ENCODE measurements around the gene KIAA0319L.
"Not testable (repeated sequence)": the region's sequence is repeated elsewhere in the genome, so short reads cannot be mapped to it uniquely, and the experiment has no call there.

The KIAA0319L gene

DNA sequence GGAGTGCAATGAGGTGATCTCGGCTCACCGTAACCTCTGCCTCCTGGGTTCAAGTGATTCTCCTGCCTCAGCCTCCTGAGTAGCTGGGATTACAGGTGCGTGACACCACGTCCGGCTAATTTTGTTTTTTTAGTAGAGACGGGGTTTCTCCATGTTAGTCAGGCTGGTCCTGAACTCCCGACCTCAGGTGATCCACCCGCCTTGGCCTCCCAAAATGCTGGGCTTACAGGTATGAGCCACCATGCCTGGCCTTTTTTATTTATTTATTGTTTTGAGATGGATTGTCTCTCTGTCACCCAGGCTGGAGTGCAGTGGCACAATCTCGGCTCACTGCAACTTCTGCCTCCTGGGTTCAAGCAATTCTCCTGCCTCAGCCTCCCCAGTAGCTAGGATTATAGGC lies 24.4 kb upstream of the KIAA0319L start:
- DNase-seq (ENCODE audit: low read depth in 2 of 3, low spot score in 1 of 3), result not testable (repeated sequence)

- DNase-seq (ENCODE audit: low read depth in 2 of 3, low spot score in 1 of 3), result no peak
These were observed 23.8 kb upstream of the KIAA0319L start for GRCh38 chr1:35580949-35581388.

GRCh38 chr1:35577071-35577998 lies 20.1 kb upstream of the KIAA0319L start:
- peak in 2 of 3 donors; percentile 45 to 47 for DNase-seq (ENCODE audit: low read depth in 2 of 3, low spot score in 1 of 3)

- not testable (repeated sequence) for DNase-seq (ENCODE audit: low read depth in 2 of 3, low spot score in 1 of 3)
These were observed 19.5 kb upstream of the KIAA0319L start for GRCh38 chr1:35576766-35577070.

DNA sequence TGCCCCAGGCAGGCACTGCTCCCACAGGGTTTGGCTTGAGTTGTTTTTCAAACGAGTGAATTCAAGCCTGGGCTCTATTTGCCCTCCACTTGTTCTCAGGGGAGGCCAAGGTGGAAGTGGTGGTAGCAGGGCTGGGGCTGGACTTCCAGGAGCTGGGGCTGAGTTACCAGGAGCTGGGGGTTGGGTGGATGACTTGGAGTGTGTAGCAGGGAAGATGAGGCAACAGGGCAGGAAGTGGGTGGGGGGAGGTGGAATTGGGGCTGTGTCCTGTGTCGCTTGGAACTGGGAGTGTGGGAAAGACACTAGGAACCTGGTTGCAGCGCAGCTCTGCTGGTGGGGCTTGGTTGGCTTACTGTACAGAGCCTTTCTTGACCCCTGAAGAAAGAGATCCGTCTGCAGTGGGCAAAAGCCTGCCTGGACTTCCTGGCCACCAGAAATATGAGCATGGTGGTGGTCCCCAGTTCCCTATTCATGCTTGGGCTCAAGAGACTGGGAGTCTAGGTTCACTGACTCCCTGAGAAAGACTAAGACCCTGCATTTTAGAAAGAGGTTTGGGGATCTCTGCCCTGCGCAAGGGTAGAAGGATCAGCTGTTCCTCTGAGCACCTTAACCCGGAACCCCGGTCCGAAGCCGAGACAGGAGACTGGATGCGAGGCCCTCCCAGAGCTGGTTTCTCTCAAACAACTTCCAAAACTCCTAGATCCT lies 19.0 kb upstream of the KIAA0319L start:
- no peak for DNase-seq (ENCODE audit: low read depth in 2 of 3, low spot score in 1 of 3)

GRCh38 chr1:35575416-35575958 lies 18.3 kb upstream of the KIAA0319L start:
- no peak for DNase-seq (ENCODE audit: low read depth in 2 of 3, low spot score in 1 of 3)

- DNase-seq (ENCODE audit: low read depth in 2 of 3, low spot score in 1 of 3), result no peak
These were observed 17.6 kb upstream of the KIAA0319L start for GRCh38 chr1:35574655-35575415.

DNA sequence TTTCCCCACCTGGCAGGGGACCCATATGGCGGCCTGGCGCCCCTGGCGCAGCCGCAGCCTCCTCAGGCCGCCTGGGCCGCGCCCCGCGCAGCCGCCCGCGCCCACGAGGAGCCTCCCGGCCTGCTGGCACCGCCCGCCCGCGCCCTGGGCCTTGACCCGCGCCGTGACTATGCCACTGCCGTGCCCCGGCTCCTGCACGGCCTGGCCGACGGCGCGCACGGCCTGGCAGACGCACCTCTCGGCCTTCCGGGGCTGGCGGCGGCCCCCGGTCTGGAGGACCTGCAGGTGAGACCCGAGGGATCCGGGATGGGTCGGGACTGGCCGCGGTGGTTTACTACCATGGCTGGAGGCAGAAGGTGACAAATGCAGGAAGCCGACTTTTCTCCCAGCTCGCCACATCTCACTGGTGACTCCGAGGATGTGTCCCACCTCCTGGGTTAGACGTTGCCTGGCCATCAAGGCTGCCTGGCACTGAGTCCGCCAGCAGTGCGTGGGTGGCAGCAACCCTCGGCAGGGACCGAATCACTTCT lies 17.0 kb upstream of the KIAA0319L start:
- no peak for DNase-seq (ENCODE audit: low read depth in 2 of 3, low spot score in 1 of 3)

DNA sequence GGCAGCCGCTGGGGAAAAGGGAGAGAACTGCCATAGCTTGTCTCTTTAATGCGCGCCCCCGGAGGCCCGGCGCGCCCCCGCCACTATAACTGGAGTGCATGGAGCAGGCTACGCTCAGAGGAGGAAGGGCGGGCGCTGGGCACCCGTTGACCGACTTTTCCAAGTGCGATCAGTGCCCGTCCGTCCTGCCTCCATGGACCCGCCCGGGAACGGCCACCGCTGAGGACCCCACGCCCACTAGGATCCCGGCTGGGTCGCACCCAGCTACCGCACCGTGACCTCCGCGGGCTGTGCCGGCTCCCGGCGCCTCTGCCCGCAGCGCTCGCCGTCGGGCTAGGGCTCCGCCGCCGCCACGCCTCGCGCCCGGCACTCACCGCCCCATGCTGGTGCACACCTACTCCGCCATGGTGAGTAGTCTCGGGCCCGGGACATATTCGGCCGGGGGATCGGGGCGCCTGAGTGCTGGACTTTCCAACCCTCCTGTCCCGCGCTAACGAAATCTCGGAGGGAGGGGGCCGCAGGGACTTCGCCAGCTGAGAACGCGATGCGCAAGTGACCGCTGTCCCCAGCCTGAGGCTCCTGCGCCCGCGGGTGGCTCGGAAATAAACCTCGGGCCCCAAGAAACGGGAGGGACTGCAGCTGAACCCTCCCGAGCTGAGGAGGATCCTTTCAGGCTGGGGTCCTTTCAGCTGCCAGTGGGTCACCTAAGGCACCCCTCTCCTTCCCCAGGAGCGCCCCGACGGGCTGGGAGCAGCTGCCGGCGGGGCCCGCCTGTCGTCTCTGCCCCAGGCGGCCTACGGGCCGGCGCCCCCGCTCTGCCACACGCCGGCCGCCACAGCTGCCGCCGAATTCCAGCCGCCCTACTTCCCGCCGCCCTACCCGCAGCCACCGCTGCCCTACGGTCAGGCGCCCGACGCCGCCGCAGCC lies 16.3 kb upstream of the KIAA0319L start, which contains the start of gene TFAP2E:
TFAP2E (plus strand) TSS at position 117 of the 927 bp plus-strand sequence; CDS start at position 381, 264 bp downstream.
- DNase-seq (ENCODE audit: low read depth in 2 of 3, low spot score in 1 of 3), result no peak

DNA sequence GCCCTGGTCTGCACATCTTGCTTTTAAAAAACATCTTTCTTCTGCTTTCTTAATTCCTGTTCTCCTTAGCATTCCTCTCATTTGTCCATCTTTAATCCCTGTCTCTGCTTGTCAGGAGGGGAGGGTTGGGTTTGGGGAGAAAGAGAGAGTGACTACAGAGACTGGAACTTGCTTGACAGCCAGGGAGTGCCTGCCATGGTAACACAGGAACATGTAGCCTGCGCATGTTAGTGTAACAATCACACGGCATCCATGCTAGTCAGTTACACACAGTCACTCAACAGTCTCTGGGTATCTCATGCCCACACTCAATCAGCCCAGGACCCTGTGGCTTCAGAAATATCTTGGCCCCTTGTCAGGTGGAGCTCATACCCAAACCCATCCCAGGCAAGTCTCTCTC lies 15.1 kb upstream of the KIAA0319L start:
- DNase-seq (ENCODE audit: low read depth in 2 of 3, low spot score in 1 of 3), result no peak

DNA sequence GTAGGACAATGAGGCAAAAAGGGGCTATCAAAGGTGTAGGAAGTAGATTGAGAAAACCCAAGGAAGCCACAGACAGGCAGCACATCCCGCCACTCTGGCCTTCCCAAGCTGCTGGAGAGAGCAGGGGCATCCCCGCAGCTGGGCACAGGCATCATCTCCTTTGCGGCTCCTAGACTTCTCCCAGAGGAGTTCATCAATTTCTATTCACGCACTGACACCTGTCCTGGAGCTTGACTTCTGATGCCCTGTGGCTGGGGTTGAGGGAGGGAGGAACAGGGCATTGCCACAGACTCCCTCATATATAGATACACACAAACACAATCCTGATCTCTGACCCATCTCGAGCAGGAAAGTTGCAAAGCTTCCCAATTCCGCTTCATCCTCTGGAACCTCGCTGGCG lies 14.1 kb upstream of the KIAA0319L start:
- no peak for DNase-seq (ENCODE audit: low read depth in 2 of 3, low spot score in 1 of 3)

- no peak for DNase-seq (ENCODE audit: low read depth in 2 of 3, low spot score in 1 of 3)
These were observed 13.5 kb upstream of the KIAA0319L start for GRCh38 chr1:35570589-35571137.

GRCh38 chr1:35569936-35570335 lies 12.7 kb upstream of the KIAA0319L start:
- no peak for DNase-seq (ENCODE audit: low read depth in 2 of 3, low spot score in 1 of 3)

DNA sequence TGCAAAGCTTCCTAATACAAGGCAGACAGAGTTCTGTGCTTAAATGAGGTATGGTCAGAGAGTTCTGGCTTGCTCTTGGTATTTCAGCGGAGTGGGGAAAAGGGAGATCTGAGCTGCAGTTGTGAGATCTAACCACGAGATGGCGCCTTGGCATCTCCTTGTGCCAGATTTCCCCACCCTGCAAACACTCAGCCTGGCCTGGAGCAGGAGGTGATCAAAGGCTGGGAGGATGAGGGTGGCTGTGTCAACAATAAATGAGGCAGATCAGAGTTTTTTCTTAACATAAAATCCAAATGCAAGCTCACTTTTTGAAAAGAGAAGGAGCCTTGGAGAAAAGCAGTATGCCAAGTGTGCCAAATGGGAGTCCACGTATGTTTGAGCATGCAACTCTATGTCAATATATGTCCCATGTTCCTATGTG lies 11.8 kb upstream of the KIAA0319L start:
- DNase-seq (ENCODE audit: low read depth in 2 of 3, low spot score in 1 of 3), result peak in 2 of 3 donors; percentile 49 to 64

DNA sequence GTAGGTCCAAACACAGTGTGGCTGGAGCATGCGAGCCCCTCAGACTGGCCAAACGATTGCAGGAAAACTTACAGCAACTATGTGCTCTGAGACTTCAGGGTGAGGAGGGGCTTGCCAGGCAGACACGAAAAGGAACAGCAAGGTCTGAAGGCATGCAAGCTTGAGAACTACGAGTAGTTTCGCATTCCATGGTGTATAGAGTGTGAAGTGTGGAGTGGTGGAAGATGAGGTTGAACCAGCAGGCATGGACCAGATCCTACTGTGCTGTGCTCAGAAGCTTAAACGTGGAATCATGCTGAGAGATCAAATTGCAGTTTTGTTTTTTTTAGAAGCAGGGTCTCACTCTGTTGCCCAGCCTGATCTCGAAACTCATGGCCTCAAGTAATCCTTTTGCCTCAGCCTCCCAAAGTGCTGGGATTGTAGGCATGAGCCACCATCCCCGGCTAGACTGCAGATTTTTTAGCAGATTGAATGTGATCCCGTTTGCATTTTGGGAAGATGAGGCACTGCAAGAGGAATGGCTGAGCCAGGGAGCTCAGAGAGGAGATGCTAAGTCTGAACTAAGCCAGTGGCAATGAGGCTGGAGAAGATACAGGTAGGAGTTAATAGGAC lies 10.8 kb upstream of the KIAA0319L start:
- DNase-seq (ENCODE audit: low read depth in 2 of 3, low spot score in 1 of 3), result no peak

GRCh38 chr1:35565742-35566133 lies 8.5 kb upstream of the KIAA0319L start:
- no peak for DNase-seq (ENCODE audit: low read depth in 2 of 3, low spot score in 1 of 3)

DNA sequence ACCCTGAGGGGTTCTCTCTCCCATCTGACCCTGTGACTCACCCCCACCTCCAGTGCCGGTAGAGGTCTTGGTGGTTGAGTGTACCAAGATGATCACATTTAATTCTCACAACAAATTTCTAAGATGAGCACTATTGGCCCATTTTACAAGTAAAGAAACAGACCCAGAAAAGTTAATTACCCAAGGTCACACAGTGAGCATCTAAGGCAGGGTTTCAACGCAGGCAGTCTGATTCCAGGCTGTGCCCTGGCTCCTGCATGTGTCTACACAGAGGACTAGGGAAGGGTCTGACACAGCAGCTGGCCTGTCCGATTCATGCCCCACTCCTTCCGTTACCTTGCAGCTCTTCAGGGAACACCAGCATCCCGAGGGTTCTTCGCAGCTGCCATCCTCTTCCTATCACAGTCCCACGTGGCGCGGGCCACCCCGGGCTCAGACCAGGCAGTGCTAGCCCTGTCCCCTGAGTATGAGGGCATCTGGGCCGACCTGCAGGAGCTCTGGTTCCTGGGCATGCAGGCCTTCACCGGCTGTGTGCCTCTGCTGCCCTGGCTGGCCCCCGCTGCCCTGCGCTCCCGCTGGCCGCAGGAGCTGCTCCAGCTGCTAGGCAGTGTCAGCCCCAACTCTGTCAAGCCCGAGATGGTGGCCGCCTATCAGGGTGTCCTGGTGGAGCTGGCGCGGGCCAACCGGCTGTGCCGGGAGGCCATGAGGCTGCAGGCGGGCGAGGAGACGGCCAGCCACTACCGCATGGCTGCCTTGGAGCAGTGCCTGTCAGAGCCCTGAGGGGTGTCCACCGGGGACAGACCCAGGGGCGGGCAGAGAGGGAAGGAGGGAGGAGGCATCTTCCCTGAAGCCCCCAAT lies 7.9 kb upstream of the KIAA0319L start:
- DNase-seq (ENCODE audit: low read depth in 2 of 3, low spot score in 1 of 3), result no peak
